Lung (tissue), 12 donors: ENCODE measurements around the gene ZNF532. TPM values are rescaled to one million over a fixed set of nuclear protein-coding genes. Genes with fewer than 3 reads are reported as not detected.

Experiments used
- ATAC-seq: fragments of 200-7000 bp; cut with Tn5 transposase; one replicate; pipeline ENCODE4 v1.9.1; 2020; ENCODE audit warnings: moderate number of reproducible peaks; ENCODE audit not compliant: insufficient read depth, low FRiP score
- DNase-seq, 3 donors: peaks; one replicate each; pipeline ENCODE4 v3.0.0-alpha.2; 2013 to 2017
- H3K27ac ChIP-seq, 2 donors: one replicate each; pipeline ENCODE4 v1.5.1; 2013; ENCODE audit warnings: mild to moderate bottlenecking in 2 of 2, moderate library complexity in 2 of 2, control low read depth in 1 of 2, inconsistent platforms in 1 of 2, low read depth in 1 of 2, low read length in 1 of 2
- H3K27me3 ChIP-seq, 3 donors: one replicate each; pipeline ENCODE4 v1.5.1; 2013; ENCODE audit warnings: low read length in 2 of 3; ENCODE audit not compliant: control insufficient read depth in 3 of 3, insufficient read depth in 3 of 3
- H3K36me3 ChIP-seq, 4 donors: one replicate each; pipeline ENCODE4 v1.5.1; 2013; ENCODE audit warnings: low read length in 4 of 4, mild to moderate bottlenecking in 1 of 4, moderate library complexity in 1 of 4; ENCODE audit not compliant: control insufficient read depth in 4 of 4, insufficient read depth in 4 of 4
- H3K4me1 ChIP-seq, 5 donors: one replicate each; pipeline ENCODE4 v1.5.1; 2013; ENCODE audit warnings: low read length in 5 of 5, mild to moderate bottlenecking in 2 of 5, moderate library complexity in 1 of 5; ENCODE audit not compliant: control insufficient read depth in 5 of 5, insufficient read depth in 5 of 5
- H3K4me3 ChIP-seq: one replicate; pipeline ENCODE4 v1.5.1; 2013; ENCODE audit warnings: mild to moderate bottlenecking, control low read depth, moderate library complexity
- H3K9ac ChIP-seq, 2 donors: one replicate each; pipeline ENCODE4 v1.5.1; 2013; ENCODE audit warnings: low read length in 2 of 2, control low read depth in 1 of 2; ENCODE audit not compliant: insufficient read depth in 1 of 2
- H3K9me3 ChIP-seq, 4 donors: one replicate each; pipeline ENCODE4 v1.5.1; 2013; ENCODE audit warnings: low read length in 3 of 4, mild to moderate bottlenecking in 1 of 4, moderate library complexity in 1 of 4; ENCODE audit not compliant: control insufficient read depth in 4 of 4, insufficient read depth in 3 of 4
- CTCF ChIP-seq: IDR thresholded peaks from 2 replicates; pipeline ENCODE4 v1.5.1; 2012; ENCODE audit warnings: mild to moderate bottlenecking; ENCODE audit errors: control extremely low read depth, extremely low read depth
- WGBS, 2 donors: extraction: QIAGEN DNeasy Blood & Tissue Kit; methylation state at CpG; one replicate each; pipeline ENCODE4 v1.1.7; 2013; 5-methylcytosine and 5-hydroxymethylcytosine counted together
- polyA plus RNA-seq, 2 donors: library from polyadenylated mRNA; stranded (reverse); fragments of 200-250 nt; gene quantifications; one replicate each; pipeline ENCODE4 v1.2.1, GENCODE V29; 2013
- total RNA-seq, 2 donors: library from RNA; depleted of rRNA in 1 of 2; stranded (reverse); fragments of >200 nt in 1 of 2; gene quantifications; one replicate each; pipeline ENCODE4 v1.2.1, GENCODE V29; 2014 to 2021
- donor health status: control.
- donor health status: control.
- donor health status: Bipolar disorder and iron deficiency.
- donor health status: healthy.
- donor health status: DM: yes; HTN: yes; CAD: no.

The ZNF532 gene
- total and polyA plus RNA-seq, 4 donors, result 12.3 to 128 (median 38.6) TPM

GRCh38 chr18:58881477-58881876 lies 16.8 kb downstream of the ZNF532 start:
- Histone ChIP-seq H3K27me3 (no peaks in the 10 kb centered on the region), H3K9ac (no peak overlapping the region), H3K36me3 (peaks cover 0 to 37% (median 11%) of the 10 kb centered on the region in 4 donors), H3K4me1 (peaks cover 0 to 6% (median 2%) of the 10 kb centered on the region in 5 donors), H3K4me3 (no peak overlapping the region), H3K27ac (no peak overlapping the region), H3K9me3 (no peaks in the 10 kb centered on the region)
- no peak for TF ChIP-seq CTCF
- no peak for DNase-seq
- no peak for ATAC-seq
- 76 to 82% methylated on average over 2 of the region's 2 CpGs for WGBS, 2 donors

- Histone ChIP-seq H3K36me3 (peaks cover 0 to 39% (median 8%) of the 10 kb centered on the region in 4 donors), H3K4me3 (no peak overlapping the region), H3K27ac (no peak overlapping the region), H3K4me1 (peaks cover 0 to 6% (median 4%) of the 10 kb centered on the region in 5 donors), H3K27me3 (no peaks in the 10 kb centered on the region), H3K9ac (no peak overlapping the region), H3K9me3 (no peaks in the 10 kb centered on the region)
- ATAC-seq (no peak), DNase-seq (no peak)
- TF ChIP-seq CTCF, result no peak
- 94% methylated on average over 4 of the region's 4 CpGs for WGBS, 2 donors
Observed at GRCh38 chr18:58882044-58882443, 17.4 kb downstream of the ZNF532 start.

- no peak overlapping the region for H3K27ac ChIP-seq
- ATAC-seq (no peak), DNase-seq (no peak)
- WGBS, 2 donors, result 52 to 53% methylated on average over 1 of the region's 1 CpG
- H3K36me3 ChIP-seq, result peaks cover 0 to 36% (median 6%) of the 10 kb centered on the region in 4 donors
- peaks cover 0 to 6% (median 5%) of the 10 kb centered on the region in 5 donors for H3K4me1 ChIP-seq
- no peak overlapping the region for H3K9ac ChIP-seq
- TF ChIP-seq CTCF, result no peak
- H3K9me3 ChIP-seq, result no peaks in the 10 kb centered on the region
- H3K4me3 ChIP-seq, result no peak overlapping the region
- H3K27me3 ChIP-seq, result no peaks in the 10 kb centered on the region
Observed at GRCh38 chr18:58882686-58883085, 18.0 kb downstream of the ZNF532 start.

- DNase-seq (no peak), ATAC-seq (no peak)
- no peak for TF ChIP-seq CTCF
- H3K36me3 ChIP-seq, result peaks cover 0 to 23% (median 6%) of the 10 kb centered on the region in 4 donors
- H3K4me3 ChIP-seq, result no peak overlapping the region
- no peaks in the 10 kb centered on the region for H3K27me3 ChIP-seq
- H3K4me1 ChIP-seq, result peaks cover 0 to 6% (median 5%) of the 10 kb centered on the region in 5 donors
- H3K9me3 ChIP-seq, result no peaks in the 10 kb centered on the region
- H3K9ac ChIP-seq, result no peak overlapping the region
- H3K27ac ChIP-seq, result no peak overlapping the region
- 96 to 97% methylated on average over 5 of the region's 5 CpGs for WGBS, 2 donors
Observed at GRCh38 chr18:58884680-58885079, 20.0 kb downstream of the ZNF532 start.
